Sigmoid colon (tissue), 3 donors: Measurements from ENCODE around the gene TWNK.

ENCODE experiments used
- CTCF ChIP-seq, 4 experiments: fragments of 450-650 bp in 3 of 4; fragments of 200-600 bp in 1 of 4; IDR thresholded peaks; one replicate each; pipeline ENCODE4 v1.5.1; 2016 to 2019; ENCODE audit warnings: antibody characterized with exemption in 4 of 4, mild to moderate bottlenecking in 3 of 4, moderate library complexity in 2 of 4
- POLR2A ChIP-seq, 2 donors: fragments of 450-650 bp; IDR thresholded peaks; one replicate each; pipeline ENCODE4 v1.6.1; 2016; ENCODE audit warnings: antibody characterized with exemption in 2 of 2, mild to moderate bottlenecking in 2 of 2, moderate library complexity in 2 of 2

- TF ChIP-seq CTCF (IDR thresholded peaks at IDR 0.05) (peak; percentile 53 to 79 (median 76)), POLR2A (IDR thresholded peaks at IDR 0.05) (no peak)
These were observed 17.9 kb upstream of the TWNK start, which contains the start of gene SEMA4G for GRCh38 chr10:100969187-100970075.
